AG04449 (cell line): ENCODE results near the gene RGPD4.
"Not testable (repeated sequence)": the region's sequence is repeated elsewhere in the genome, so short reads cannot be mapped to it uniquely, and the experiment has no call there.

Experiments
- CTCF ChIA-PET: fragments of 350-600 bp; formaldehyde crosslinking; extraction: SDS; loops from one replicate; lab custom pipeline; 2021; ENCODE audit warnings: antibody characterized with exemption; lab: Yijun Ruan, JAX
- POLR2A ChIA-PET: fragments of 400-600, 350-600 bp; formaldehyde crosslinking; extraction: SDS; loops from one replicate; lab custom pipeline; 2020; ENCODE audit warnings: antibody characterized with exemption, inconsistent platforms; lab: Yijun Ruan, JAX
- DNase-seq: peaks from one replicate; pipeline ENCODE4 v3.0.0-alpha.2; 2010; ENCODE audit warnings: low read depth, low spot score
- H3K4me3 ChIP-seq: 2 replicates; pipeline ENCODE4 v1.5.1; 2011; ENCODE audit warnings: low read depth, mild to moderate bottlenecking, control low read depth, low read length
- CTCF ChIP-seq: IDR thresholded peaks from one replicate; pipeline ENCODE4 v1.5.1; 2011; ENCODE audit warnings: mild to moderate bottlenecking, moderate library complexity, low read length, control low read depth, inconsistent platforms; ENCODE audit not compliant: insufficient read depth; ENCODE audit errors: missing control alignments

Gene RGPD4

GRCh38 chr2:107812006-107812405 is 14.7 kb upstream of the RGPD4 start:
- DNase-seq: no peak
- POLR2A ChIA-PET: no interaction called here
- no peak overlapping the region for H3K4me3 ChIP-seq

GRCh38 chr2:107817378-107817777 is 9.3 kb upstream of the RGPD4 start:
- H3K4me3 ChIP-seq: no peak overlapping the region
- ChIA-PET CTCF (no interaction called here), POLR2A (no interaction called here)
- TF ChIP-seq CTCF: no peak
- no peak for DNase-seq

More at GRCh38 chr2:107812006-107812405, 14.7 kb upstream of the RGPD4 start:
- CTCF ChIA-PET: no interaction called here
- TF ChIP-seq CTCF: no peak

GRCh38 chr2:107822302-107822701 is 4.4 kb upstream of the RGPD4 start:
- H3K4me3 ChIP-seq: no peak overlapping the region
- DNase-seq: no peak

GRCh38 chr2:107824451-107825205 is 2.1 kb upstream of the RGPD4 start:
- no peak overlapping the region for H3K4me3 ChIP-seq
- POLR2A ChIA-PET: no interaction called here
- CTCF ChIA-PET: no interaction called here
- no peak for TF ChIP-seq CTCF
- no peak for DNase-seq

More at GRCh38 chr2:107822302-107822701, 4.4 kb upstream of the RGPD4 start:
- CTCF ChIA-PET: no interaction called here
- TF ChIP-seq CTCF: no peak
- POLR2A ChIA-PET: no interaction called here

- no peak overlapping the region for H3K4me3 ChIP-seq
- TF ChIP-seq CTCF: no peak
- CTCF ChIA-PET: no interaction called here
- POLR2A ChIA-PET: no interaction called here
- no peak for DNase-seq
These were observed 1.5 kb upstream of the RGPD4 start for GRCh38 chr2:107825206-107825563.

GRCh38 chr2:107829514-107829913 is 2.8 kb downstream of the RGPD4 start:
- DNase-seq, POLR2A ChIA-PET, H3K4me3 ChIP-seq, CTCF ChIA-PET: not testable (repeated sequence)

- CTCF ChIA-PET, H3K4me3 ChIP-seq, POLR2A ChIA-PET, DNase-seq: not testable (repeated sequence)
These were observed 6.5 kb downstream of the RGPD4 start for GRCh38 chr2:107833152-107833551.

GRCh38 chr2:107833618-107834017 is 6.9 kb downstream of the RGPD4 start:
- DNase-seq, POLR2A ChIA-PET, H3K4me3 ChIP-seq, CTCF ChIA-PET: not testable (repeated sequence)

GRCh38 chr2:107916121-107916520 is 89.4 kb downstream of the RGPD4 start:
- H3K4me3 ChIP-seq, CTCF ChIA-PET, POLR2A ChIA-PET, DNase-seq: not testable (repeated sequence)

GRCh38 chr2:107916696-107917370 is 90.1 kb downstream of the RGPD4 start:
- not testable (repeated sequence) for DNase-seq

More at GRCh38 chr2:107916696-107917370, 90.1 kb downstream of the RGPD4 start:
- CTCF ChIA-PET, H3K4me3 ChIP-seq, POLR2A ChIA-PET: not testable (repeated sequence)
